GM20431 (cell line): ENCODE measurements around the gene ZNF804A.

Experiments
- in situ Hi-C: fragments of 300-500 bp; cut with MseI, MboI; formaldehyde crosslinking; loops from one replicate; pipeline ENCODE4 v1.15.0; 2020; ENCODE audit warnings: low sequenced_read_pairs; ENCODE audit not compliant: unreplicated experiment

ZNF804A gene

GRCh38 chr2:184920451-184920965 is 322.2 kb downstream of the ZNF804A start:
- in situ Hi-C loops, result no loop called here

GRCh38 chr2:184921676-184922075 is 323.3 kb downstream of the ZNF804A start:
- in situ Hi-C loops, result no loop called here

GRCh38 chr2:184923751-184924150 is 325.4 kb downstream of the ZNF804A start:
- in situ Hi-C loops, result no loop called here

- in situ Hi-C loops, result no loop called here
Measured at GRCh38 chr2:184927040-184927439, 328.7 kb downstream of the ZNF804A start.

GRCh38 chr2:184936761-184937160 is 338.4 kb downstream of the ZNF804A start:
- in situ Hi-C loops, result no loop called here

- in situ Hi-C loops, result no loop called here
Measured at GRCh38 chr2:184938221-184938985, 340.1 kb downstream of the ZNF804A start.

GRCh38 chr2:184945326-184945725 is 347.0 kb downstream of the ZNF804A start:
- in situ Hi-C loops, result no loop called here

- in situ Hi-C loops, result no loop called here
Measured at GRCh38 chr2:184945824-184946223, 347.5 kb downstream of the ZNF804A start.

GRCh38 chr2:184956856-184957255 is 358.5 kb downstream of the ZNF804A start:
- in situ Hi-C loops, result no loop called here

GRCh38 chr2:184971546-184972068 is 373.3 kb downstream of the ZNF804A start:
- in situ Hi-C loops, result no loop called here
